Mesangial cell (primary cell): ENCODE results near the gene BCKDHB. TPM values are rescaled to one million over a fixed set of nuclear protein-coding genes. Genes with fewer than 3 reads are reported as not detected.

Experiments used
- total RNA-seq: library from RNA; depleted of rRNA; stranded (reverse); fragments of >200 nt; gene quantifications from 2 replicates; pipeline ENCODE4 v1.2.3, GENCODE V29; 2015

Gene BCKDHB
- 8.8 and 15.8 TPM in 2 replicates for total RNA-seq

DNA sequence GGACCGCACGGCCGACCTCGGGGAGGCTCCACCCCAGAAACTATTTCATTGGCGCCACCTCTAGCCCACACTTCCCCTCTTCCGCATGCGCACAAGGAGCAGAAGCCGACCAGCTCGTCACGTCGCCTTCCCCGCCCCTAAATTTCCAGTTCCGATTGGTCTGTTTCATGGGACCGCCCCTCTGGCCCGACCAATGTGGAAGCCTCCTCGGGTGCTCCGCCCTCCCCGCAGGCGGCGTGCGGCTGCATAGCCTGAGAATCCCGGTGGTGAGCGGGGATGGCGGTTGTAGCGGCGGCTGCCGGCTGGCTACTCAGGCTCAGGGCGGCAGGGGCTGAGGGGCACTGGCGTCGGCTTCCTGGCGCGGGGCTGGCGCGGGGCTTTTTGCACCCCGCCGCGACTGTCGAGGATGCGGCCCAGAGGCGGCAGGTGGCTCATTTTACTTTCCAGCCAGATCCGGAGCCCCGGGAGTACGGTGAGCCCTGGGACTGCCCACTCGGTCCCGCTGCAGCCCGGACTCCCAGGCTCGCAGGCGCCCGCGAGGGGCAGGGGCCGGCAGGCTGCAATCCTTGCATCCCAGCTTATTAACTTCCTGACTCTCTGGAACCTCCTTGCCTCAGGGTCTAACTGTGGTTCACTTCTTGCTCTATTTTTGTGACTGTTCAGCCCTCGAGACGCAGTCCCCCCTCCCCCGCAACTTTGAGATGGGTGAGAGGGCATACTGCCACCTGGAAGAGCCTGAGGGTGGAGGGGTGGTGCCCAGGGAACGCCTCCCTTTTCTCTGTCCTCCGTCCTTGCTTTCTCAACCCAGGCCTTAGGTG, at the start of gene BCKDHB:
TSS of gene BCKDHB (plus strand) at position 254 of the 818 bp plus-strand sequence. CDS start at position 277, 23 bp downstream.

Other genes starting within 250 kb of the BCKDHB start
- 1.3 and 2.2 TPM in 2 replicates for gene ELOVL4, start 159.1 kb upstream of the BCKDHB start, total RNA-seq
- gene TTK, start 102.0 kb upstream of the BCKDHB start, total RNA-seq = 1.4 and 34.1 TPM in 2 replicates